Thoracic aorta (tissue), 2 donors: Measurements from ENCODE around the gene DLX4. TPM values are rescaled to one million over a fixed set of nuclear protein-coding genes. Genes with fewer than 3 reads are reported as not detected.

Source experiments
- ATAC-seq: fragments of 150-250 bp; one replicate; pipeline ENCODE4 v1.8.0; 2017; ENCODE audit warnings: low read depth; ENCODE audit not compliant: insufficient number of reproducible peaks, low FRiP score
- DNase-seq: peaks from one replicate; pipeline ENCODE4 v3.0.0-alpha.2; 2020; ENCODE audit warnings: low spot score
- H3K27ac ChIP-seq, 2 donors: fragments of 200-600 bp; sonication (generic); 1 replicate in 1 of 2; 2 replicates in 1 of 2; pipeline ENCODE4 v1.5.1; 2016; ENCODE audit warnings: mild to moderate bottlenecking in 2 of 2, moderate library complexity in 2 of 2
- H3K27me3 ChIP-seq: fragments of 200-600 bp; sonication (generic); replicated peaks from 2 replicates; pipeline ENCODE4 v1.6.0; 2016; ENCODE audit warnings: mild to moderate bottlenecking; ENCODE audit not compliant: insufficient read depth
- H3K36me3 ChIP-seq: fragments of 200-600 bp; sonication (generic); one replicate; pipeline ENCODE4 v1.5.1; 2016
- H3K4me1 ChIP-seq, 2 donors: fragments of 200-600 bp; sonication (generic); 1 replicate in 1 of 2; 2 replicates in 1 of 2; pipeline versions ENCODE4 v1.5.1 to v1.6.0; 2016; ENCODE audit warnings: low read depth in 2 of 2, mild to moderate bottlenecking in 1 of 2; ENCODE audit not compliant: control insufficient read depth in 1 of 2
- H3K4me3 ChIP-seq: fragments of 200-600 bp; sonication (generic); 2 replicates; pipeline ENCODE4 v1.5.1; 2016; ENCODE audit warnings: mild to moderate bottlenecking
- H3K9me3 ChIP-seq: fragments of 200-600 bp; sonication (generic); 2 replicates; pipeline ENCODE4 v1.5.1; 2016
- CTCF ChIP-seq: fragments of 200-600 bp; sonication (generic); IDR thresholded peaks from one replicate; pipeline ENCODE4 v1.5.1; 2019; ENCODE audit warnings: antibody characterized with exemption
- total RNA-seq, 2 donors: library from RNA; depleted of rRNA; stranded (reverse); fragments of >200 nt; gene quantifications; one replicate each; pipeline versions ENCODE4 v1.1.0 to v1.2.3, GENCODE V29; 2016

DLX4 gene
- total RNA-seq, 2 donors from 2014 or later = not detected

GRCh38 chr17:49939318-49939717 lies 29.7 kb upstream of the DLX4 start:
- Histone ChIP-seq H3K27ac (no peak overlapping the region), H3K27me3 (no peaks in the 10 kb centered on the region), H3K9me3 (no peaks in the 10 kb centered on the region), H3K4me1 (no peaks in the 10 kb centered on the region), H3K4me3 (no peak overlapping the region), H3K36me3 (no peaks in the 10 kb centered on the region)
- TF ChIP-seq CTCF = no peak
- no peak for ATAC-seq
- DNase-seq = no peak

GRCh38 chr17:49941427-49941826 lies 27.6 kb upstream of the DLX4 start:
- DNase-seq = no peak
- Histone ChIP-seq H3K36me3 (no peaks in the 10 kb centered on the region), H3K9me3 (no peaks in the 10 kb centered on the region), H3K4me3 (no peak overlapping the region), H3K4me1 (no peaks in the 10 kb centered on the region), H3K27ac (no peak overlapping the region), H3K27me3 (no peaks in the 10 kb centered on the region)
- ATAC-seq = no peak
- TF ChIP-seq CTCF = no peak

GRCh38 chr17:49942947-49943346 lies 26.0 kb upstream of the DLX4 start:
- no peak overlapping the region for H3K4me3 ChIP-seq
- H3K27ac ChIP-seq = no peak overlapping the region
- no peaks in the 10 kb centered on the region for H3K36me3 ChIP-seq
- TF ChIP-seq CTCF = no peak
- H3K9me3 ChIP-seq = no peaks in the 10 kb centered on the region
- H3K27me3 ChIP-seq = no peaks in the 10 kb centered on the region
- no peaks in the 10 kb centered on the region for H3K4me1 ChIP-seq
- DNase-seq = no peak
- ATAC-seq = no peak

- Histone ChIP-seq H3K4me1 (no peaks in the 10 kb centered on the region), H3K4me3 (no peak overlapping the region), H3K27me3 (no peaks in the 10 kb centered on the region), H3K27ac (no peak overlapping the region), H3K9me3 (no peaks in the 10 kb centered on the region), H3K36me3 (no peaks in the 10 kb centered on the region)
- ATAC-seq (no peak), DNase-seq (no peak)
- no peak for TF ChIP-seq CTCF
Observed at GRCh38 chr17:49944273-49944870, 24.6 kb upstream of the DLX4 start.

GRCh38 chr17:49946208-49946607 lies 22.8 kb upstream of the DLX4 start:
- no peaks in the 10 kb centered on the region for H3K27me3 ChIP-seq
- DNase-seq = no peak
- ATAC-seq = no peak

More at GRCh38 chr17:49946208-49946607, 22.8 kb upstream of the DLX4 start:
- Histone ChIP-seq H3K9me3 (no peaks in the 10 kb centered on the region), H3K36me3 (no peaks in the 10 kb centered on the region), H3K4me1 (no peaks in the 10 kb centered on the region), H3K4me3 (no peak overlapping the region), H3K27ac (no peak overlapping the region)
- TF ChIP-seq CTCF = no peak
